HG03045 (cell line): Measurements from ENCODE around the gene DKK3.

Source experiments
- ATAC-seq: cut with Tn5 transposase; IDR thresholded peaks from one replicate; pipeline ENCODE4 v1.9.1; 2021; ENCODE audit warnings: mild to moderate bottlenecking, moderate library complexity; ENCODE audit not compliant: unreplicated experiment

Gene DKK3

DNA sequence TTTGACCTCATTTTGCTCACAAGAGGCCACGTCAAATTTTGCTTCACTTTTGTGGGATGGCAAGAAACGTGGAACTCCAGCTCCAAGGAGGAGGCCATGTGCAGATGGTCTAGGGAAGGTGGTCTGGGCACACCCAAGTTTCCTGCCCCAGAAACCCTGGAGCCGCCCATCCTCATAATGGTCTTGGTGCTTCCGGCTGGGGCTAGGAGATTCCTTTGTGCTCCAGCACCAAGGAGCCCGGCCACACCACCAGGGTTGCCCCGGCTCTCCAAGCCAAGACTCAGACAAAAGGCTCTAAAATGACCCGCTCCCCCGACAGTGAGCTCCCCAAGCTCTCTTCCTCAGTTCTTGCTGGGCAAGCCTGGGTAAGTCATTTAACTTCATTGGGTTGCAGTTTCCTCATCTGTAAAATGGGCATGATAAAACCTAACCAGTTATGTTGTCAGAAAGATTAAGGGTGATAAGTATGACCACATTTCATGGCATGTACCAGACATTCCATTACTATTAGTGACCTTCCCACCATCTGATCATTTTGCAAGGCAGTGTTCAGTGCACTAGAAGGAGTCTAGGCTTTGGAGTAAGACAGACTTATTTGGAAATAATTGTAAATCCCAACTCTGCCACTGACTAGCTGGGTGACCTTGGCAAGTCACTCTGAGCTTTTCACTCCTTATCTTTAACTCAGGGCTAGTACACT, 23.3 kb downstream of the DKK3 start:
- ATAC-seq: no peak

DNA sequence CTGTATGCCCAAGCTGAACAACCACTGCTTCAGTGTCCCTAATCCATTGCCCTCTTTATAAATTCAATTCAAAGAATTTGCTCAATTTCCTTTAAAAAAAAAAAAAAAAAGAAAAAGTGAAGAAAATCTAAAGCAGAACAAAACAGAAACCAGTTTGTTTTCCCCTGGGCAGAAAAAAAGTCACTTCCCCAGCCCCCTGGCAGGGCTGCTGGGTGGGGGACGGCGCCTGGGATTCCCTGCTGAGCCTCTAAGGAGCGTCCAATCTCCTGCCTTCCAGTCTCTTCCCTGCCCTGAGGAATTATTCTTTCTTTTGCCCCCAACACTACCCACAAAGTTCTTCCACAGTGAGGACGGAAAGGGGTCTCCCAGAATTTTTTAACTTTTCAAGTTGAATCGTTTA, 23.9 kb downstream of the DKK3 start:
- ATAC-seq: no peak

DNA sequence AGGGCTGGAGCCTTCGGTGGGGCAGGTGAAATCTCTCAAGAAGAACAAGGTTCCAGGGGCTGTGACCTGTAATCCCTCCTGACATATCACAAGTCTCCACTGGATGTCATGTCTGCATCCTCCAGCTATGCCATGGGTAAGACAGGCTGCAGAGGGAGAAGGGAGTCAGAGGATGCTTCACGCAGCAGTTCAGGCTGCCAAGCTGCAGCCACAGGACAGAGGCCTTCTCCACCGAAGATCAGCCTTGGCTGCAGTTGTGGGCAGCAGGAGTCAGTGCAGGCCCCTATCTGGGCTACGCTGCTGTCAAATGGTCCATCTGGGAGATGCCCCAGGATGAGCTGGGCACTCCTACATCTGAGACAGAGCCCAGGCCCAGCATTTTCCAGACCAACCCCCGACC, 25.0 kb downstream of the DKK3 start:
- no peak for ATAC-seq

DNA sequence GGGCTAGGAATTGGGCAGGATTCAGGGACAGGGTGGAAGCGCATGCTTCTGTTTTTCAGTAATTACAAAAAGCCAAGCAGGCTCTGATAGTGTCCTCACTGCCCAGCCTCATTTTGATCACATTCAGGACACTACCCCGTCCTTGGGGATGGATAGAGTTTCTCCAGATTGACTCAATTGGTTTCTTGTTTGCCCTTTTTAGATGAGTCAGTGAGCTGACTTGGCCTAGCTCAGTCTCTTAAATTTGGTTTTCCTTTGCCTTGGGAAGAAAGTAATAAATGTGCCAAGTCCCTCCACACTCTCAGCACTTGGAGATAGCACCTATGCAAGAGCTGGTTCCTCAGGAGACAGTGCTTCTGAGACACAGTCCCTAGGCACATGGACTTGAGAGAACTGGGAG, 25.5 kb downstream of the DKK3 start:
- no peak for ATAC-seq

DNA sequence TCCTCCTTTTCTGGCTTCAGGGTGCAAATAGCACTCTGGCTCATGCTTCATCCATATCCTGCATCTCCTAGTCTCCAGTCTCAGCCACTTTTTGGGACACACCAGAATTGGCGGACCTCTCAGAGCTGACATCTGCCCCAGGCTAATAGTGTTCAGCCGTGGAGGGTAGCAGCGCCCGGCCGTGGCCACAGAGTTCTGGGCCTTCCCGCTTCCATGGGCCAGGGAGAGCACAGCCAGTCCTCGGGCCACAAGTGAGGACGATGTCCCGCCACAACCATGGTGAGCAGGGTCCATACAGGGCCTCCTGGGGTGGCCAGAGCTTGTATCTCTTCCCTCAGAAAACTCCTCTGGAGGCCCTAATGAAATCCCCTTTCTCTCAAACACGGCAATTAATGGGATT, 26.0 kb downstream of the DKK3 start:
- ATAC-seq: no peak

DNA sequence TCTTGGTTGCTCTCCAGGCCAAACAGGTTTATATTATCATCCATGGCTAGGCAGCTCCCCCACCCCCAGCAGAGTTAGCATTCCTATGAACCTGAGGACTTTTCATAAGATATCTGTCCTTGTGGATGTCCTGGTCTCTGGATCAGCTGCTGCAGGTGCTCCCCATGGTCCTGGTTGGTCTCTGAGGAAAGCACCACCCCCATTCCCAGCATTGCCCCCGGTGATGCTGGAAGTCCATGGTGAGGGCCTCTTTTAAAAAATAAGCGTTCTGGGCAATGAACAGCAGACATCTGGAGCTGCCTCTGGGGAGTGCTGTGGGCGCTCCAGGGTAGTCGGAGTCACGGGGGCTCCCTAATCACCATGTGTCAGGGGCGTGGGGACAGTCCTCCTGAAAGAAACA, 26.6 kb downstream of the DKK3 start:
- no peak for ATAC-seq

DNA sequence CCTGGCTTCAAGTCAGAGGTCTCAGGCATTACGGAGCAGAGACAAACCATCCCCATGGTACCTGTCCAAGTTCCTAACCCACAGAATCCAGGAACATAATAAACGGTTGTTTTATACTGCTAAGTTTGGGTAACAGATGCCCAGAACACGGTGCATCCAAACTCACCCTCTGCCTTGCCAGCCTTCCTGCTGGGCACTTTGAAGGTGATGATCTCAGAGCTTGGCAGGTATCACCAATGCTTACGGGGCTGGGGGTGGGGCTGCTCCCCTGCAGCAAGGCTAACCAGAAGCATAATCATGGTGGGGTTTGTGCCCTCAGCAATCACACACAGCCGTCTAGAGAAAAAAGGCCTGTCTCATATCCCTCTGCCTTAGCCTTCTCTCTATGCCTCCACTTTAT, 27.1 kb downstream of the DKK3 start:
- ATAC-seq: no peak

DNA sequence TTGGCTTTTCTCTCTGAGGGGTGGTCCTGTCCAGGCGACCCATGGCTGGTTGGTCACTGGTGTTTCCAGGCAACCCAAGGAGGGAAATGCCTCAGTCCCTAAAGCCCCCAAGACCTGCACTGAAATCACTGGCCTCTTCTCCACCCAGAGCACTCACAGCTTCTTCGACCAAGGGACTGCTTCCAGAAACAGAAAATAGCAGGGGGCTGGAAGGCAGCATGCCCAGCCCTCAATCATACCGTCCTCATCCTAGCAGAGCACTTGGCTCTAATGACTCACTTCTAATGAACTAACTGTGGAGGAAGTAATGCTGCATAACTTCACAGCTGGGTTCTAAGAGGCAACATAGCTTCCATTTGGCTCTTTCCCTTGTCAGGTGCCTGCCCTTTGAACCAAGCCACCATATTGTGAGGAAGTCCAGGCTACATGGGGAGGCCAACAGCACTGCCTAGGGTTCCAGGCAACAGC, 27.6 kb downstream of the DKK3 start:
- ATAC-seq: no peak

DNA sequence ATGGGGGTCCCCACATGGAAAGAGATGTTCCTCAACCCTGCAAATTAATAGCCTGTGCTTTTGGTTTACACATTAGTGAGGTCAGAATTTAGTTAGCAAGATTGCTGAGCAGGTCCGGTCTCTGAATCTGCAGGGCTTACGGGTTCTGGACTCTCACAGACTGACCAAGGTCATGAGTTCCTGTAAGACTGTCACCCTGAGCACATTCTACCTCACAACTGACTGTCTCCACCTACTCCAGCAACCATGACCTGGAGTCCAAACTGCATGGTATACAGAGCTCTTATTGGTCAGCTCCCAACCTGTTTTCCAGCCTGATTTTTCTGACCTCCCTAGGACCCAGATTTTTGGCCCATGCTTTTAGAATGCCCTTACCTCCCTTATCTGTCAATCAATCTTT, 28.2 kb downstream of the DKK3 start:
- no peak for ATAC-seq

DNA sequence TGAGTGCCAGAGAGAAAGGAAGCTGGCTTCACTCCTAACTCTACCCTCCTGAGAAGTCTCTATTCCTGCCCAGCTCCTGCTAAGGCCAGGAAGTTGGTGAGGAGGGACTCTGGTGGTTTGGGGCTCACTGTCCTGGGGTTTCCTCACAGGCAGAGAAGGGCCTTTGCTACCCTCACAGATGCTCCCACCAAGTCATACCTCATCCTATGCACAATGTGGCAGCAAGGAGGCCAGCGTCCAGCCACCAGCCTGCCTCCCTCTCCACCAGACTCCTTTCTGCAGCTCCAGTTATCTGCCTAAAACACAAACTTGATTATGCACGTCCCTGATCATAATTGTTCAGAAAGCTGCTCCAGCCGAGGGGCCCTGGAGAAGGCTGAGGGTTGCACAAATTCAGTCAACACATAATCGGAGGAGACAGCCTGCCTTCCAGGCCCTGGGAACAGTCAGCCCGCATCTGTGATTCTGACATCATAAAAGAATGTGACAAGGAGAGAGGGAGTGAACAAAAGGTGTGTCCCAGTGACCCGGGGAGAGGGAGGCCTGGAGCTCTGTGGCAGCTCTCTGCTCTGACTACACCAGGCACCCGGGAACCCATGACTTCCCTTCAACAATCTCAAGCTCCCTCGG, 28.8 kb downstream of the DKK3 start:
- no peak for ATAC-seq

DNA sequence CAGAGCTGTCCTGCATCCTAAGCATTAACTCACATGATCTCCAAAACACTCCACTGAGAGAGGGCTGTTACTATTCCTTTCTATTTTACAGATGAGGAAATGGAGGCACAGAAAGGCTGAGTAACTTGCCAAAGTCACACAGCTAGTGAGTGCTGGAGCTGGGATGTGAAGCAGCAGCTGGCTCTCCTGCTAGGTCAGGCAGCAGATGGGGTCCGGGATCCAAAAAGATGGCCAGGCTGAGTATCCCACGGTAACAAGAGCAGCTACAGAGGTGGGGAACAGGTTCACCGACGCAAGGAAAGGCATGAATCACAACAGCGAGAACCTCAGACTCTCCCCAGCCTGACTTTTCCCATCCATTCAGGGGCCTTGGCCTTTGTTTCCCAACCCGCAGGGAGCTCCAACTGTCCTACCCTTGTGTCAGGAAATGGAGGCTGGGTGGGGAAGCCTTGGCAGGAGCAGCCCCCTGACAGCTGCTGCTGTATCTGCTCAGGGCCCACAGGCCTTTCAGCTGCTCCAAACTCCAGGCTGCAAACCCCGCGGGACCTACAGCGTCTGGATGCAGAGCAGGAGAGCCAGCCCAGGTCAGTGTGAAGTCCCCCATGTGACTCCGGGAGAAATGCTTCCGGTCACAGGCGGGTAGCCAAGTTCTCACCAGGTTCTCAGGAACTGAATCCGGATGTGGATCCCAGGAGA, 29.5 kb downstream of the DKK3 start:
- no peak for ATAC-seq

DNA sequence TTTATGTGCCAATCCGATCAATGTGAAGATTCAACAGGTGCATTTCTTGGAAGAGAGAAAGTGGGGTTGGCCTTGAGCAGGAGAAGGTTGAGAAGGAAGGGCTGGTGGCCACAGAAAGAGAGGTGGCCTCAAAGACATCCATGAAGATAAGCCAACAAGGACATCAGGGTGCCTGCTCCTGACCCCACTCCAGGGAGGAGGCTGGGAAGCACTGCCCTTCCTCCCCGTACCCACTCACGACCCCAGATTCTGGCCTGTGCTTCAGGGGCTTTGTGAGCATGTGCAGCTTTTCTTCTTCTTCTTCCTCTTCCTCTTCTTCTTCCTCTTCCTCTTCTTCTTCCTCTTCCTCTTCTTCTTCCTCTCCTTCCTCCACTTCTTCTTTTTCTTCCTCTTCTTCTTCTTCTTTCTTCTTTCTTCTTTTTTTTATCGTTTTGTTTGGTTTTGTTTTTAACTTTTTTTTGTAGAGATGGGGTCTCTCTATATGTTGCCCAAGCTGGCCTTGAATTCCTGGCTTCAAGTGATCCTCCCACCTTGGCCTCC, 30.3 kb downstream of the DKK3 start:
- ATAC-seq: no peak

DNA sequence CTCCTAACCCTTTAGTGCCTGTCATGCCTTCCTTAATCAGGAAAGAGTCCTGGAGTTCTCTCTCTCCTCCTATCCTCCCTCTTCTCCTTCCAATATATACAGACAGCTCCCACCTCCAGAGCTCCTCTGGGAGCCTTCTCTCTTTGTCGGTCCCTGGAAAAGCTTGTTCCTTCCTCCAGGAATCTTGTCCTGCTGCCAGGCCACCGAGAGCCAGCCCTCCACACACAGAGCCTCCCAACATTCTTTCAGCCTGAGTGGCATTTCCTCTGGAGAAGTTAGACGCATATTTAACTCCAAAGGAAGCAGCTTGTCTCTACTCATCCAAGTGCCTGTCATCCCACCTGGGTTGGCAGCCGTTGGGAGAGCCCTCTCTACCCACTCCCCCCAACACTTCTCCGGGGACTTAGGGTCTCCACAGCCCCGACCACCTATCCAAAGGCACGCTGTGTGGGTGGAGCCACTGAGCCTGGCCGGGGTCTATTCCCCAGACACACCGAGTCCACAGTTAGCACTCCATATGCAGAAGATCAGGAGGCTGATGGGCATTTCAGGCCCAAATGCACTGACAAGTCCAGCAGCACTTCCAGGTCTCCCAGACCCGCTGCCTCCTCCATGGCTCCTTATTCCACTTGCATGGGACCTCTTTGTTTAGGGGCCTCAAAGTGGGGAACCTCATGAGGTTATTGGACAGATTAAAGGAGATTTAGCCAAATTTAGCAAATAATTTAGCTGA, 31.1 kb downstream of the DKK3 start:
- ATAC-seq: no peak

DNA sequence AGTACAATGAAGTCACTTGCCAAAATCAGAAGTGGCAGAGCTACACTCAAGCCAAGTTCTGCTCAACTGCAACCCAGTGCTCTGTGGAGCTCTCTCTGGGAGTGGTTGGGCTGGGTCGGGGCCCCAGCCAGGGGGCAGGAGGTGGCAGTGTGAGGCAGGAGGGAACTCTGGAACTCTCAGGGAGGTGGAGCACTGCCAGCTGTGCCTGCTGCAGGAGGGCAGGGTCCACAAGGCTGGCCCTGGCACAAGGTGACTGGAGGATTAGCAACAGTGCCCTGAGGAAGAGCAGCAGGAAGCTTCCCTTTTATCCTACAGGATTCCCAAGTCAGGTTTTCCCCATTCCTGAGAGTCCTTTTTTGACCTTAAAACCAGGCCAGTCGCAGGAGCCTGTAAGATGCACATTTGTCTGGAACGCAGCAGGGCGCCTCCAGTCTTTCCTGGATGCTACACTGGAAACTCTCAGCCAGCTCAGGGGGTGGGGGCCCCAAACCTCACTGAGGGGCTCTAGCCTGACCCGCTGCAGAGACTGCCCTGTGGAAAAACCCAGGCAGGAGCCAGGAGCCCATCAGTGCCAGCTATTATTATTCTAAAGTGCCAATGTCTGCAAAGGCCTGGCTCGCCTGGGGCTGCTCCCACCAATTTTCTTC, 31.8 kb downstream of the DKK3 start:
- ATAC-seq: no peak

DNA sequence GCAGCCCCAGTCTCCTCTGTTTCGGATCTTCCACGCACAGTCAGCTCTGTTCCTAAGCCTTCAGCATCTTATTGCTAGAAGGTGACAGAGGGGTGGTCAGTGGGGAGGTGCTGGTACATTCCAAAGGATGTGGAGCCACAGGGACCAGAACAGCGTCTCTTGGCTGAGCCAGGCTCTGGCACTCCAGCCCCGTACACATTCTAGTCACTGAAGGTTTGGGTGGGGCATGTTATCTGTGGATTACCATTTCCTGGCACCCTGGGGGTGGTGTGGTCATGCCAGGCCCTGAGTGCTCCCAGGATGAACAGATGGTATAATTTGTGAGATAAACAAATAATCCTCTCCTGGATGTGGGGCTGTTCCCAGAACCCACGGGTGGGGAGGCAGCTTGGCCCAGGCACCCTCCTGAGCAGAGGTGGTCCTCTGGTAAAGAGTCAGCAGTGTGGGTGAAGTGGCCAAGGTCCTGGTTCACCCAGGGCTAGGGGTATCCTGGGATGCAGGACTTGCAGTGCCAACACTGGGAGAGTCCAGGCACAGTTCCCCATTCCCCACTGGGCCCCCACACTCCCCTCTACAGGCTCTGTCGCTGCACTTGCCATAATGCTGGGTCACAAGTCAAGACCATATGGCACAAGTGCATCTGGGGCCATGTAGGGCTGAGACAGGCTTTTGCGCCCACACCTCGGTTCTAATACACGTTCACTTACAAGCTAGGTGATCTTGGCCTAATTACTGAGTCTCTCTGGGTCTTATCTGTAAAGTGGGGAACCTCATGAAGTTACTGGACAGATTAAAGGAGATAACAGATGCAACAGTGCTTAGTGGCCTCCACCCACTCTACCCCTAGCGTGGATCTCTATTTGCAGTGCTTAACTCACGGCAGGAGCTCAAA, 33.0 kb downstream of the DKK3 start:
- ATAC-seq: no peak

DNA sequence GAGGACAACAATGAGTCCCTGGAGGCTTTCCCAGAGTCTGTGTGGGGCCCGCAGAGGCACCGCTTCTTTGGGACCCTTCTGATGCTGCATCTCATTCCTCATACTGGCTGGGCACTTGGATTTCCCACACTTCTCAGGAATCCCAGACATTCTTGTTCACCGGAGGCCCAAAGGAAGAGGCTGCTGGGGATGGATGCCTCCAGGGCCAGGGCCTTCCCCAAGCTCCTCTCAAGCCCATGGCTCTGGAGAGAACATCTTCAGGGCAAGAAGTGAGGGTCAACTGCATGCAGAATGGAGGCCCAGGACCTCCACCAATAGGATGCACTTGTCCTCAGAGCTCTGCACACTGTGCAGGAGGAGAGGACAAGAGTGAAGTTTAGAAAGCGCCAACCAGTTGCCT, 34.6 kb downstream of the DKK3 start:
- no peak for ATAC-seq

DNA sequence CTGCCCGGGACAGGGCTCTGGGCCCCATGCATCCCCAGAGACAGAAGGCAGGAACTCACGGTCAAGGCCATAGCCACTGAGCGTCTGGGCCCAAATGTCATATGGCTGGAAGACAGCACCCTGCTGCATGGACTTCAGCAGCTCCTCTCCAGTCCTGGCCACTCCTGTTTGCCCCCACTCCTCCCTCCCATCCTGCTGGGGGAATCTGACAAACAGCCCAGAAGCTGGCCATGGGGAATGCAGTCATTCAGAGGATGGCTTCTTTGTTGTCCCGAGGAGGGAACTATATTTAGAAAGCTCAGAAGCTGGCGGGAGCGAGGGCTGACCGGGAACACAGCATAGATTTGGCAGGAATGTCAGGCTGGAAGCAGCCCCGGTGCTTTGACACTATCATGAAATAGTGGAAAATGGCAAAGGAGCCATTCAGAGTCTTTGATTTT, 35.0 kb downstream of the DKK3 start:
- ATAC-seq: no peak

DNA sequence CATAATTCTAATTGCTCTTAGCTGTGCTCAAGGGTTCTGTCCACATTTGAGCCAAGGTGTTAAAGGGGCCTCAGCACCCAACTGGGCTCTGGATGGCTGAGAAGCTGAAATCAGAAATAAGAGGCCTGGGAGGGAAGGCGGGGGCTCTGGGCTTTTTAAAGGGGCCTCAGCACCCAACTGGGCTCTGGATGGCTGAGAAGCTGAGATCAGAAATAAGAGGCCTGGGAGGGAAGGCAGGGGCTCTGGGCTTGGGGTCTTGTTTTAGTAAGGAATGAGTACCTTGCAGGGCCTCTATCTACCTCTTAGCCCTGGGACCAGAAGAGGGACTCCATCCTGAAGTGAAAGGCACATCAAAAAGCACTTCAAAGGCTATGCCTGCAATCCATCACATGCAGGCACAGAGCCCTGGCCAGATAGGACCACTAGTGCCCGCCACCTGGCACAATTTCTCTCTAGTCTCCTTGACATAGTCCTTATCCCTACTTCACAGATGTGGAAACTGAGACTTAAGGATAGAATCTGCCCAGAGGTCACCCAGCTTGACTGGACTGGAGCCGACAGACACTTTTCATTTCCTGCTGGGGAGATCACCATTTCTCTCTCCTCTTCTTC, 35.6 kb downstream of the DKK3 start:
- ATAC-seq: no peak

DNA sequence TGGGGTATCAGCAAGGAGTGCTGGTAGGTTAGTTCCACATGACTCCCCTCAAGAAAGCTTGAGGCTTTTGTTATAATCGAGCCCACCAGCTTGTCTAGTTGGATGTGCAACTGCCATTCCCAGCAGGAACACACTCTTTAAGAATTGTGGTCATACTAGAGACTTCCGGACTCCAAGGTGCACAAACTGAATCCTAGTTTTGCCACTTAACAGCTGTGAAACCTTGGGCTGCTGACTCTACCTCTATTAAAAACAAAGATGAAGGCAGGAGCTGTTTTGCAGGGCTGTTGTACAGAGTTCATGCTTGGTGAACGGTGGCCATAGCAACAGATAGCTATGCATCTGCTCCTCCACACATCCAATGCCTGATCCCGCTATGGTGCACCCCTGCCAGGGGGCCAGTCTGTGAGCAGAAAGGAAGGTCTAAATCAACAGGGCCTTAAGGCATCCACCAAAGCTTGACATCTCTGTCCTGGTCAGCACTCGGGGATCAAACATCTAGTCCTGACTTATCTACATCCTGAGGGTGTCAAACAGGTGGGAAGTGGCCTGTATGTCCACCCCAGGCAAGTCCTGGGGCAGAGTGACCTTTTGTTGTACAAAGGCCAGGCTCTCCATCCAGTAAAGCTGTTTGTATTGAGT, 36.4 kb downstream of the DKK3 start:
- ATAC-seq: no peak
